Stimulated activated naive CD4-positive, alpha-beta T cell (primary cell): ENCODE data around the gene UBE4B.
A peak's percentile ranks its signal among the peaks of the same experiment; 100 is the strongest.
"Not testable (repeated sequence)": the region's sequence is repeated elsewhere in the genome, so short reads cannot be mapped to it uniquely, and the experiment has no call there.

ENCODE experiments used
- DNase-seq, 6 experiments: peaks; one replicate each; lab custom pipeline; 2025; lab: John Stamatoyannopoulos, UW

The UBE4B gene

DNA sequence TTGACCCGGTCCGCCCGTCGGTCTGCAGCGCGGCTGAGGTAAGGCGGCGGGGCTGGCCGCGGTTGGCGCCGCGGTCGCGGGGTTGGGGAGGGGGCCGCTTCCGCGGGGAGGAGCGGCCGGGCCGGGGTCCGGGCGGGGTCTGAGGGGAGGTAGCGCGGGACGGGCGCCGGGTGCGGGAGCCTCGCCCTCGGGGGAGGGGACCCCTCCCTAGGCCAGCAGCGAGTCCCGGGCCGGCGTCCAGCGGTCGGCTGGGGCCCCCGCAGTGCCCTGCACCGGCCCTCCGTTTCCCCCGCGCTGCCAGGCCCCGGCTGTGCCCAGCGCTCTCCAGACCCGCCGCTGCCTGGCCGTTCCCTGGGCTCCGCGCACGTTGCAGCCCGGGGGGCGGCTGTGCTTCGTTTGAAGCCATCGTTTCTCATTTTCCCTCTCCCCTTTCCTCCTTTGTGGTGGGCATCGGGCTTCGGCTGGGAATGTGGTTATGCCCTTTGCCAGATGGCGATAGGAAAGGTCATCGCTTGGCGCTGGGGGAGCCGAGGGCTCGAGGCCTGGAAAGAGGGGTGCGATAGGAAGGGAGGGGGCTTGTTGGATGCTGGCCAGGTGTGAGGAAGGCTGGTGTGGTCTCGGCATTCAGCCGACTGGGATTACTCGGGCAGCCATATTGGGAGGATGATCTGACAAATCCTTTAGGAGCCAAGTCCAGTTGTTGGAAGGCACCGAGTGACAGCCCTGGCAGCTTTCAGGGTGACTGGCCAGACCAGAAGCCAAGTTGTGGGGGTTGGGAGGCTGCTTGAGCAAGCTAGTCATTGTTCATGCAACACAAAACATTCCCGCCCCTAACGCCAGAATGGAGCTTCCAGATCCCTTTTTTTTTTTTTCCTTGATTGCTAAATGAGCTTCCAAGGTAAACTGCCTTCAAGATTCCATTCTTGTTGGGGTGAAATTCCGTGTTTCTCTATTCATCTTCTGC is 178.4 kb downstream of the UBE4B start:
- peak in 1 of 6 experiments; percentile 28 for DNase-seq

DNA sequence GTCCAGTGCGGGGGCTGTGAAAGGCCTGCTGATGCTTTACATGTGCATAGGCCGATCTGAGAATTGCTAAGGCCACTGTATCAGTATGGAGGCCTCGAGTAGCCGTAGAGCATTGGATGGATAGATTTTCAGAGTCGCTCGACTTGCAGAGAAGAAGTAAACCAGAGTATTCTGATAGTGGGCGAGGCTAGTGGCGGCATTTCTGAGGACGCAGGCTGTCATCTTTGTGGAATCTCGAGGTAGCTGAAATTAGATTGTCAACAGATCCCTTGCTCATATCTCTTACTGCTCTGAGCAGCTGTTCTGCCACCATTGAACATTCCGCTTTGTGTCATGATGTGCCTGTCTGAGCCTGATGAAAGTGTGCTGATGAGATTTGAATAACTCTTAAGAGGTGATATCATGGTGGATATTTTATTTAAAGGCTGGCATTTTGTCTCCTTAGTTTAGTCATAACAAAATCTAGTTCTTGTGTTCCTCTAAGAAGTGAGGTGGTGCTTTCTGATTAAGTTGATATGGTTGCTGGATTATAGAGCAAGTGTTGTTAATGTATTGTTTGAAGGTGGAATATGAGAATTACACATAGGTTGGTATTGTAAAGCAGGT is 179.2 kb downstream of the UBE4B start:
- DNase-seq, result no peak

DNA sequence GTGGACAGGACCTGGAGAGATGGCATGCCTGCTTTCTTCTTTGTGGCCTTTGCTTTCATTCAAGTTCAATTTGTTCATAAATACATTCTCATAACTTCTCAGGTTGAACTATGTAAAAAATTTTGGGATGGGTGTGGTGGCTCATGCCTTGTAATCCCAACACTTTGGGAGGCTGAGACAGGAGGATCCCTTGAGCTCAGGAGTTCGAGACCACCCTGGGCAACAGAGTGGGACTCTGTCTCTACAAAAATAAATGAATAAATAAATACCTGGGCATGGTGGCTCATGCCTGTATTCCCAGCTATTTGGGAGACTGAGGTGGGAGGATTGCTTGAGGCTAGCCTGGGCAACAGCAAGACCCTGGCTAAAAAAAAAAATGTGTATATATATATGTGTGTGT is 179.7 kb downstream of the UBE4B start:
- DNase-seq, result no peak

DNA sequence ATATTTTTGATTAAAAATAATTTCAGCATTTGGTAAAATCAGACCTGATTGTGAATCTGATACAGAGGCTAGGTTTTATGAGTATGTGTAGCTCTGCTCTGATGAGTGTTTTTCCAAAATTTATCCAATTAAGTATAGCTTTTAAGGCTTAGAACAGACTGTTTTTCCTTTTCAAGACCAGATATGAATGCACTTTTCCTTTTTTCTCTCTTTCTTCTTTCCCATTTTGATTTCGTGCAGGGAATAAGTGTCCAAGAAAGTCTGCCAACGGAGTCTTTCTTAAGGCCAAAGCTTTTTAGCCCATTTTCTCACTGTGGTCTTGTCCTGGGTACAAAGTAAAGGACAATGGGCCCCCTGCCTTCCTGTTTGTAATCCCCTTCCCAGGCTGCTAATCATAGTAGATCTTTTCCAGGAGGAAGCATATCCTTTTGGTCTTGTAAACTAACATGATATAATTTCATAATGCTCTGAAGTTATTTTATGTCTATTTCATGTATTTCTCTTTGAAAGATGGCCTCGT is 180.5 kb downstream of the UBE4B start:
- DNase-seq, result no peak

DNA sequence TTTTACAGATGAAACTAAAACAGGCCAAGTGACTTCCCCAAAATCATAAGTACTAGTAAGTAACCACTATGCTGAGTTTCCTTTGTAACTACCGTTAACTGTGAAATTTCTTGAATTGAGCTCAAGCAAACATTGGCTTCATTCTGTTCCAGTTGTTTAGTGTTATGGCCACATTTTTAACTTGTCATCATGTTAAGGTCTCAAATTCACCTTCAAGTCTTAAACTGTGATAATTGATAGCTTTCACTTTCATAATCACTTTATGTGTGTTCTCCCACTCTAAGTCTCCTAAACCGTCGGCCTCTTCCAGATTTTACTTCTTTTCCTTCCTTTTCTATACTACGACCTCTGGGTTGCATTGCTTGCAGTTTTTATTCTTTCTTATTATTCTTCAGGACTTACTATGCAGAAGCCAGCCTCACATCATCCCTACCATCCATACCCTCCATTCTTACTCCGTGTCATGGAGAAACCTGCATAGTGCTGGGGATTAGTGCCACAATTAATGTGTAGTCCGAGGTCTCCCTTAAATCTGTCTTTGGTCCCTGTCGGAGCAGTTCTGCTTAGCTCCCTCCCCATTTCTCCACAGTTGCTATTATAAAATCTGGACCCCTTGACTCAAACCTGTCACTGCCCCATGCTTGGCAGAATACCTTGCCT is 183.5 kb downstream of the UBE4B start:
- no peak for DNase-seq

DNA sequence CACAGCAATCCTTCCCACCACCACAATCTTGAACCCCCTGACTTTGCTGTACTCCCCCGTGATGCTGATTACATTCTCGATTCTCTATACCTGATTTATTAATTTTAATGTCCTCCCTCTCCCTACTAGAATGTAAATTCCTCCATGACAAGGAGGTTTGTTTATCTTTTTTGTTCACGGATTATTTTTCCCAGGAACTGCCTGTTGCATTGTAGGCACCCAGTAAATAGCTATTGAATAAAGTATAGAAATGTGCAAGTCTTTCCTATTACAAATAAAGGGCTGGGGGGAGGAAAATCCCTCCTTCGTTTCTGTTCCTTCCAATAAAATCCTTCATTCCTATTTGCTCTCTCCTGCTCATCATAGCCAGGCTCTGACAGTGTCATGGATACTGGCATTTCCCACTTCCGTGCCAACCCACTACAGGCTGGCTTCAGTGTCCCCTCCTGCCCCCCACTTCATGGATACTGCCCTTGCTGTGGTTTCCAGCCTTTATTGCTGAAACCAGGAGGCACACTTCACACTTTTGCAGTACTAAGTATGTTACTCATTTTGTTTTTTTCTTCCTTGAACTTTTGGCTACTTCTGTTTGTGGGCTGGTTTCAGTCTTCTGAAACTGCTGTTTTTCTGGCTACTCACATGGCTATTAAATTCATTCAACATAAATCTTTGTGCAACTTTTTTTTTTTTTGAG is 185.1 kb downstream of the UBE4B start:
- DNase-seq, result no peak

DNA sequence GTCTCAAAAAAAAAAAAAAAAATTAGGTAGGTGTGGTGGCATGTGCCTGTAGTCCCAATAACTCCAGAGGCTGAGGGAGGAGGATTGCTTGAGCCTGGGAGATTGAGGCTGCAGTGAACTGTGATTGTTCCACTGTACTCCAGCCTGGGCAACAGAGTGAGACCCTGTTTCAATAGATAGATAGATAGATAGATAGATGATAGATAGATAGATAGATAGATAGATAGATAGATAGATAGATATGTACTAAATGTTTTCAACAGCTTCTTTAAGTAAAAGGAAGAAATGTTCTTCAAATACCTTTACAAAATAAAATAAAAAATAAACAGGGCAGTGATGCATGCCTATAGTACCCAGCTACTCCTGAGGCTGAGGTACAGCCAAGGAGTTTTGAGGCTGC is 187.4 kb downstream of the UBE4B start:
- no peak for DNase-seq

DNA sequence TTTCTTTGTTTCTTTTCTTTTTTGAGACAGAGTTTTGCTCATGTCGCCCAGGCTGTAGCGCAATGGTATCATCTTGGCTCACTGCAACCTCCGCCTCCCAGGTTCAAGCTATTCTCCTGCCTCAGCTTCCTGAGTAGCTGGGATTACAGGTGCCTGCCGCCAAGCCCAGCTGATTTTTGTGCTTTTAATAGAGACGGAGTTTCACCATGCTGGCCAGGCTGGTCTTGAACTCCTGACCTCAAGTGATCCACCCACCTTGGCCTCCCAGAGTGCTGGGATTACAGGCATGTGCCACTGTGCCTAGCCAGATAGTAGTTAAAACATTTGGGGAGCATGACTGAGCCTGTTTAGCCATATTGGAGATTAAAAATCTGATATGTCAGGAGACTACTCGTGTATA is 187.9 kb downstream of the UBE4B start:
- not testable (repeated sequence) for DNase-seq

DNA sequence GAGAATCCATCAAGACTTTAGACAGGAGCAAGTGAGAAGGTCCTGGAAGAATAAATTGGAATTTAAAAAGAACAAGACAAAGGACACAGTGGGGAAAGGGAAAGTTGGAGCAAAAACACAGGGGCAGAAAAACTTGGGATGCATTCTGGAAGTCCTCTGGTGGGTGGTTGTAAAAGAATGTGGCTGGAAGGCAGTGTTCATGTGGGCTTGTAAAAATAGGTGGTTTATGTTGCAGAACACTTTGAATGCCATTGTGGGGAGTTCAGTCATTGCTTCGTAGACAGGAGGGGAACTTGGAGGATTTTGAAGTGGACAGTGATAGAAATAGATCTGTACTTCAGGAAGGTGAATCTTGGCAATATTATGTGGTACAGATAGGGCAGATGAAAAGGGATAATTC is 192.8 kb downstream of the UBE4B start:
- DNase-seq, result no peak

DNA sequence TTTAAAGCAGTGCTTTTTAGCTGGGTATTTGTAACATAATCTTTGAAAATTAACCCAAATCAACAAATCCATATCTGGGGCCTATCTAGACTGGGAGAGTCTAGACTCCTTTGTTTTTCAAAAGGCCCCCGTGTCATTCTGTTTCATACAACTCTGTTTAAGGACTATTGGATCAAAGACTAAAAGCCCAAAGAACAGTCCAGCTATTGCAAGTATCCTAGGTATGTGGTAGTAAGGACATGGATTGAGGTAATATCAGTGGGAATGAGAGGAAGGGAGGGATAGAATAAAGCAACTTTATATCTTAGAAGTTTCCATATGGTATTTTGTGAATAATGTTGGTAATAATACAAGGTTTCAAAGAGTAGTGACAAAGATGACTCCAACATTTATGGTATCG is 195.8 kb downstream of the UBE4B start:
- no peak for DNase-seq

DNA sequence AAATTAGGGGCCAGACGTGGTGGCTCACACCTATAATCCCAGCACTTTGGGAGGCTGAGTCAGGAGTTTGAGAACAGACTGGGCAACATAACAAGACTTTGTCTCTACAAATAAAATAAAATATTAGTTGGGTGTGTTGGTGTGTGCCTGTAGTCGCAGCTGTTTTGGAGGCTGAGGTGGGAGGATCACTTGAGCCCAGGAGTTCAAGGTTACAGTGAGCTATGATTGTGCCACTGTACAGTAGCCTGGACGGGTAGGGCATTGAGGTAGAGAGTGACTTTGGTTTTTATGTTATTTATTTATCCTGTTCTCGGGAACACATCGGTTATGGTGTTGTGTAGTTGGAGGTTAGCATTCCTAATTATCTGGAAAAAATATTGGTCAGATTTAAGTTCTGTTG is 197.1 kb downstream of the UBE4B start:
- DNase-seq, result no peak
